GM20000 (cell line): ENCODE results near the gene TM4SF5.
"Not testable (repeated sequence)": the region's sequence is repeated elsewhere in the genome, so short reads cannot be mapped to it uniquely, and the experiment has no call there.

Experiments
- DNase-seq: peaks from one replicate; pipeline ENCODE4 v3.0.0; 2012; ENCODE audit warnings: low spot score
- CTCF ChIP-seq: IDR thresholded peaks from 2 replicates; pipeline ENCODE4 v1.5.1; 2012; ENCODE audit warnings: mild to moderate bottlenecking, control low read depth; ENCODE audit errors: extremely low read depth, missing control alignments

The TM4SF5 gene

DNA sequence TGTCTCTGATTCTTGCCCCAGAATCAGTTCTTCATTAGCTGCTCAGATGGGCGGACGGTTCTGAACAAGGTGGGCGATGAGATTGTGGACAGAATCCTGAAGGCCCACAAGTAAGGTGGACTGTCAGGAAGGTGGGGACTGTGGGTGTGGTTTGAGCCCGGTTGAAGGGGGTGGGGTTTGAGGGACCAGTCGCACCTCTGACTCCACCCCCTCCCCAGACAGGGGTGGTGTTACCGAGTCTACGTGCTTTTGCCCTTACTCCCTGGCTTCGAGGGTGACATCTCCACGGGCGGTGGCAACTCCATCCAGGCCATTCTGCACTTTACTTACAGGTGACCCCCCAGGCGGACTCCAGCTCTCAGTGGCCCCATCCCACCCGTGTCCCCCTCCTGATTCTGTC is 46.6 kb downstream of the TM4SF5 start:
- no peak for DNase-seq
- TF ChIP-seq CTCF, result no peak

DNA sequence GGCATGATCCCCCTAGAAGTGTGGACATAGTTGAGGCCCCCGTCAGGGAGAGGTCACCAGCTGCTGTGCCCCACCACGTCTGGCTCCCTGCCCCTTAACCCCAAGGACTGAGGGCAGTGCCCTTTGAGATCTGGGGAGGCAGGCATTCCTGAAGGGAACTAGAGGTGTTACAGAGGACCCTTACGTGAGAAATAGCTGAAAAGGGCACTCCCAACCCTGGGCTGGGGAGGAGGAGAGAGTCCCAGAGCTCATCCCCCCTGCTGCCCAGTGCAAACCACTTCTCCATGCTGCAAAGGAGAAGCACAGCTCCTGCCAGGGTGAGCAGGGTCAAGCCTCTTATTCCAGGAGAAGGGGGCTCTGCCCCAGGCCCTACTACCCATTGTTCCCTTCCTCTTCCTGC is 51.1 kb downstream of the TM4SF5 start:
- no peak for TF ChIP-seq CTCF
- DNase-seq, result no peak

DNA sequence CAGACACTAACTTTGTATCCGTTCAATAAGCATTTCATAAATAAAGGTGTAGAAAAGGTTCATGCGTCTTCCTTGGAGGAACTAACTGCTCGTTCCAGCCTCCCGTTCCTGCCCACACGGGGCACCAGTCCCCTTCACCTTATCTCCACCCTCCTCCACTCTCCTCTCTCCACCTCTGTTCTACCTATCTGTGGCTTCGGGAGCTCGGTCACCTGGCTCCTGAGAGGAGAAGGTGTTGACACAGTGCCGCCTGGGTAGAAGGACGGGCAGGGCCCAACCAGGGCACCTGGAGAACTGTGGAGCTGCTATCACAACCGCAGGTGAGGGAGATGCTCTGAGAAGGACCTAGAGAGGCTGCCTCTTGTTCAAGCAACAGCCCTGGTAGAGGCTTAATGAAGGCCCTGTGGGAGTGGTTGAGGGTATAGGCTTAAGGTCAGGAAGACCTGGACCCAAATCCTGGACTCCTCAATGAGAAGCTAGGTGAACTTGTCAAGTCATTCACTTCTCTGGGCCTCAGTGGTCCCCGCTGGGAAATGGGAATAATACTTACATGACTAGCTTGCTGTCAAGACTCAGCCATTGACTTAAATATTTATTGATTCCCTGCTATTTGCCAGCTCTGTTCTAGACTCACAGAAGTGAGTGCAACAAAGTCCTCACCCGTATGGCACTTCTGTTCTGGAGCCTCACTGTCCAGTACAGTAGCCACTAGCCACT is 51.8 kb downstream of the TM4SF5 start:
- no peak for TF ChIP-seq CTCF
- no peak for DNase-seq

DNA sequence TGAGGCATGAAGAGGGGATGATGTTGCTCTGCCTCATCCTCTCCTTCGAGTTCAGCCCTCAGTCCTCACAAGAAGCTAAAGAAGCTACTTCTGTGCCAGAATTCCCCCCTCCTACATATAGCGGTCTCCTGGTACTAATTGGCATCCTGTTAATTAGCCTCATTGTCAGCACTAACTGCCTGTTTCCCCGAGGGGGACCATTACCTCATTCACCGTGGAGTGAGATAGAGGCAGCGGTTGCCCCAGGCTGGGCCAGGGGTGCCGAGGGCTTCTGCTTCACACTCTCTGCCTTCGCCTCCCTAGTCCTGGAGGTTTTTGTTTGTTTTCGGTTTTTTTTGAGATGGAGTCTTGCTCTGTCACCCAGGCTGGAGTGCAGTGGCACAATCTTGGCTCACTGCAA is 55.7 kb downstream of the TM4SF5 start:
- DNase-seq, result no peak
- no peak for TF ChIP-seq CTCF

GRCh38 chr17:4832829-4833177 is 61.1 kb downstream of the TM4SF5 start:
- DNase-seq, result not testable (repeated sequence)
